Globus pallidus (tissue), 1 donor: Measurements from ENCODE around the gene YAF2.

Source experiments
- DNase-seq: peaks from one replicate; pipeline ENCODE4 v3.0.0-alpha.2; 2015; ENCODE audit warnings: low spot score

Gene YAF2, protein sequence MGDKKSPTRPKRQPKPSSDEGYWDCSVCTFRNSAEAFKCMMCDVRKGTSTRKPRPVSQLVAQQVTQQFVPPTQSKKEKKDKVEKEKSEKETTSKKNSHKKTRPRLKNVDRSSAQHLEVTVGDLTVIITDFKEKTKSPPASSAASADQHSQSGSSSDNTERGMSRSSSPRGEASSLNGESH

DNA sequence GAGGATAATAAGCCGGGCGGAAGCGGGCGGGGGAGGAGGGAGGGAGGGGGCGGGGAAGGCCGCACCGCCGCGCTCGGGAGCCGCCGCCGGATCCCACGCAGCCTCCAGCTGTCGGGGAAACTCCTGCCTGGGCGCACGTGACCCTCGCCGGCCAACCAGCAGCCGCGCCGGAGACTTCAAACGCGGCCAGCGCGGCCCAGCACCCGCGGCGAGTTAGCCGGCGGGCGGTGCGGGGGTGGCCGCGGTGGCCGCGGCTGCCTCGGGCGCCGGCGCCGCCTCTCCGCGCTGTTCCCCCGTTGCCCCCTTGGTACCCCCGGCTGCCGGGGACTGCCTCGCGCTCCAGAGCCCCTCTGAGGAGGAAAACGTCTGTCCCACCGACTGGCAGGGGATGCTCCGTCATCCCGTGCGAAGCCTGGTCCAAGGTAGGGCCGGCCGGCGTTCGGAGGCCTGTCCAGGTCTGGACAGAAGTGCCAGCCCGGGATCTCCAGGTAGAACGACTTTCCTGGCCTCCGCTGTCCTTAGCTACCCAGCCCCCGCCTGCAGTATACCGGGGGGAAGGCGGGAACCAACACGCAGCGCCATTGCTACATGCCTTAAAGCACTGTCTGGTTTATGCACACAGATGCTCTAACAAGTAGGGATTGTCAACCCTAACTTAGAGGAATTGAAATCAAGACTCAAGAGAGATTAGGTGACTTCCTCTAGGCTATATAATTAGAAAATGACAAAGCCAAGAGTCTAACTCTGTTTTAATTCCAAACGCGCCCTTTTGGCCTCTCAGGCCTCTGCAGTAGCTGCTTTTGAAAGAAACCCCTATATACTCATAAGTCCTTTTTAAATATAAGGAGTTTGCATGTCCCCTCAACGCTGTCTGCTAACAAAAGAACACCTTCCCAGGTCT lies at the start of gene YAF2:
Gene YAF2, minus strand, starts transcription at position 9 of the 901 bp plus-strand sequence. CDS start 68 bp downstream, outside the sequence.
- DNase-seq, result peak; percentile 90

DNA sequence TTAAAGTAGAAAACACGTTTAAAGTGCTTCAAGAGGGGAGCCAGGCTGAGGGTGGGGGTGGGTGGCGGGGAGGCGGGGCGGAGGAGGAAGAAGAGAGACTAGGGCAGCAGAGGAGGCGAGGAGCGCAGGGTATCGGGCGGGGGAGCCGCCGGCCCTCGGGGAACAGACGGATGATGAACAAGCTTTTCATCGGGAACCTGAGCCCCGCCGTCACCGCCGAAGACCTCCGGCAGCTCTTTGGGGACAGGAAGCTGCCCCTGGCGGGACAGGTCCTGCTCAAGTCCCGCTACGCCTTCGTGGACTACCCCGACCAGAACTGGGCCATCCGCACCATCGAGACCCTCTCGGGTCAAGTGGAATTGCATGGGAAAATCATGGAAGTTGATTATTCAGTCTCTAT lies 48.7 kb upstream of the YAF2 start:
- DNase-seq, result no peak

DNA sequence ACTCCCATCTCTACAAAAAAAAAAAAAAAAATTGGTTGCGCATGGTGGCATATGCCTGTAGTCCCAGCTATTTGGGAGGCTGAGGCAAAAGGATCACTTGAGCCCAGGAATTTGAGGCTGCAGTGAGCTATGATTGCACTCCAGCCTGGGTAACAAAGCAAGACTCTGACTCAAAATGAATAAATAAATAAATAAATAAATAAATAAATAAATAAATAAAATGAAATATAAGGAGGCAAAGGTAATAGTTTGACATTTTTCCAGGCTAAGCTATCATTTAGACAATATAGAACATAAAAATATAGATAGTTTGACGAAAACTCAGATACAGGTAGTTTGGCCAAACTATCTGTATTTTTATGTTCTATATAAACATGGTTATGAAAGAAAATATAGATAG lies 47.4 kb upstream of the YAF2 start:
- DNase-seq, result no peak

GRCh38 chr12:42284876-42285275 lies 46.8 kb upstream of the YAF2 start:
- DNase-seq, result no peak

- no peak for DNase-seq
Measured at GRCh38 chr12:42284157-42284556, 46.1 kb upstream of the YAF2 start.

DNA sequence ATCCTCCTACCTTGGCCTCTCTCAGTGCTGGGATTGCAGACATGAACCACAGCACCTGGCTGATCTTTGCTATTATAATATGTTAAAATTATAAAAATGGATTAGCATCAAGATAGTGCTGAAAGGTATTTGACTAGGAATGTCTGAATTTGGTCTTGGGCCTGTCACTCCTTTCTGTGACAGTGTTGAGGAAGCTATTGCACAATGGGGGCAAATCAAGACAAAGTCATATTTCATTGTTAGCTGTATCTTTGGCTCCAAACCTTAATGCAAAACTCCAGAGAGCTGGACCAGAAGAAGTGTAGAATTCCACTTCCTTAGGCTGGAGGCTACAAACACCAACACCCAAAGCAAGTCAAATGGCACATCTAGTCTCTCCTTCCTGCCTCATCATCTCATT lies 45.7 kb upstream of the YAF2 start:
- no peak for DNase-seq

GRCh38 chr12:42282294-42282693 lies 44.2 kb upstream of the YAF2 start:
- DNase-seq, result no peak

DNA sequence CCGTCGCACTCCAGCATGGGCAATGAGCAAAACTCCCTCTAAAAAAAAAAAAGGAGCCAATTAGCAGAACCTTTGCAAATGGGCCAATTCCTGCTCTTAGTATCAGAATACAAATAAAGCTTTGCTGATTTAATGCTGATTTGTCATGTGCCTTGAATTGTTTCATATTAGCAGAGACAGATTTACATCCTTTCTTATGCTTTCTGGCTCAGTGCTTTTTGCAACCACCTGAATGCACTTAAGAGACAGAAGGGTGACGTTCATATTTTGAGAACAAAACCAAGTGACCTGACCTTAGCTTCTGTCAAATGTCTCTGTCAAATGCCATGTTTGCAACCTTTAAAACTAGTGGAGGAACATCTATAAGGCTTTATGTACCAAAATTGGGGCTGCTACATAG lies 43.8 kb upstream of the YAF2 start:
- DNase-seq, result no peak

DNA sequence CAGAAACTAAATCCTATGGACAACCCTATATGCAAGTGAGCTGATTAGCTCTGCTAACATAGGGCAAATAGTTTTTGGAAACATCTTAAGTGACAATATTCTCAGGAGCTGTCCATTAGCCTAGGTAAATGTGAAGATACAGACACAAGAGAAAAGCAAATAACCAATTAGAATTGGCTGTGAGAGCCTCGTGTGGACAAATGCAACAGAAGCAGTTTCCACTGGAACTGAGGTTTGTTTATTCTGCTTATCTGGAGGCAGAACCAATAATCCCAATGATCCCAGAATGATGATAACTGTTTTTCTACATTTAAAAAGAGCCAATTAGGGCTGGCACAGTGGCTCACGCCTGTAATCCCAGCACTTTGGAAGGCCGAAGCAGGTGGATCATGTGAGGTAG lies 43.2 kb upstream of the YAF2 start:
- no peak for DNase-seq

- DNase-seq, result no peak
Measured at GRCh38 chr12:42278128-42278510, 40.1 kb upstream of the YAF2 start.

GRCh38 chr12:42277396-42278127 lies 39.5 kb upstream of the YAF2 start:
- no peak for DNase-seq

DNA sequence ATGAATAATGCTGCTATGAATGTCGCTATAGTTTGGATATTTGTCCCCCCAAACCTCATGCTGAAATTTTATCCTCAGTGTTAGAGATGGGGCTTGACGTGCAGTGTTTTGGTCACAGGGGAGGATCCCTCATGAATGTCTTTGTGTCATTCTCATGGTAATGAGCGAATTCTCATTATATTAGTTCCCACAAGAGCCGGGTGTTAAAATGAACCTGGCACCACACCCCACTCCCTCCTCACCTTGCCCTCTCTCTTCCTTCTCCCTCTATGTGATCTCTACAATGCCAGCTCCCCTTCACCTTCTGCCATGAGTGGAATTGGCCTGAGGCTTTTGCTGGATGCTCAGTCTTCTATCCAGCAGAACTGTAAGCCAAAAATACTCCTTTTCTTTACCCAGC lies 37.5 kb upstream of the YAF2 start:
- no peak for DNase-seq

DNA sequence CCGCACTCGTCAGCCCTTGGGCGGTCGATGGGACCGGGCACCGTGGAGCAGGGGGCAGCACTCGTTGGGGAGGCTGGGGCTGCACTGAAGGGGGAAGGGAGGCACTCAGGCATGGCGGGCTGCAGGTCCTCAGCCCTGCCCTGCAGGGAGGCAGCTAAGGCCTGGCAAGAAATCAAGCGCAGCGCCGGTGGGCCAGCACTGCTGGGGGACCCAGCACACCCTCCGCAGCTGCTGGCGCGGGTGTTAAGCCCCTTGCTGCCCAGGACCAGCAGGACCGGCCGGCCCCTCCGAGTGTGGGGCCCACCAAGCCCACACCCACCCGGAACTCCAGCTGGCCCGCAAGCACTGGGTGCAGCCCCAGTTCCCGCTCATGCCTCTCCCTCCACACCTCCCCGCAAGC lies 35.7 kb upstream of the YAF2 start:
- no peak for DNase-seq

DNA sequence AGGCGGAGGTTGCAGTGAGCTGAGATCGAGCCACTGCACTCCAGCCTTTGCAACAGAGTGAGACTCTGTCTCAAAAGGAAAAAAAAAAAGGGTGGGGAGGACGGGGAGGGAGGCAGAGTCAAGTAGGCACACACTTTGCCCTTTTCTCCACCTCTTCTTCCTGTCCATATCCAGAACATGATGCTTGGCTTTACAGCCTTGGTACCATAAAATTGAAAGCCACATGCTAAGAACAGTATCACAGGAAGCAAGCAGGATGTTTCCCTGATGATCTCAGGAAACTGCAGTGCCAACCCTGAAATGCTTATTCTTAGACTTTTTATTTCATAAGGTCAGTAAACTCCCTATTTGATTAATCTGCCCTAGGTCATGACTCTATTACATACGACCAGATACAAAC lies 32.5 kb upstream of the YAF2 start:
- DNase-seq, result no peak

- DNase-seq, result no peak
Measured at GRCh38 chr12:42267413-42268190, 29.6 kb upstream of the YAF2 start.

DNA sequence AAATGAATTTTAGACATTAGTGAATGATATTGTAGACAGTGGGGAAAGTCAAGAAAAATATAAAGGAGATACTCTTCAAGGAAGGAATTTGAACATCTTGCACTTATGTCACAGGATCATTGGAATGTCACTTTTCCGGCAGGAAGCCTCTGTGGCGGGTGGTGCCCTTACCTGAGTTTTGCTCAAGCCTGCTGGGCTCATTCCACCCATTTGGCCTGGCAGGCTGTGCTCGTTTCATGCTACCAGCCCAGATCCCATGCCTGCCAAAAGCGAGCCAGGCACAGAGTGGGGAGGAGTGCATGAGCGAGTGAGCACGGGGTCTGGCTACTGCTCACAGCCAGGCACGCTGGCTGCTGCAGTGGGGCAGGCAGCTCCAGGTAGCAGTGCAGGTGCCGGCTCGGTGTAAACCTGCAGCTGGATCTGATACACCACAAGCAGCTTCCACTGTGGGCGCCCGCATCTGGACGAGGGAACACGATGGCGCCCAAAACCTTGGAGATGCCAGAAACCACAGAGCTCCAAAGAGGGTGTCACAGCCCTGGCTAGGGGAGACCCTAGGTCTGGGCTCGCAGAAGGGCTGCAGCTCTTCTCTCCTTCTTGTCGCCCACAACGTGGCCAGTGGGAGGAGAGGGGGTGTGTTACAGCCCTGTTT lies 28.7 kb upstream of the YAF2 start:
- DNase-seq, result no peak

GRCh38 chr12:42262271-42262670 lies 24.2 kb upstream of the YAF2 start:
- DNase-seq, result no peak

- no peak for DNase-seq
Measured at GRCh38 chr12:42261708-42262107, 23.7 kb upstream of the YAF2 start.

GRCh38 chr12:42260518-42260917 lies 22.5 kb upstream of the YAF2 start:
- no peak for DNase-seq

DNA sequence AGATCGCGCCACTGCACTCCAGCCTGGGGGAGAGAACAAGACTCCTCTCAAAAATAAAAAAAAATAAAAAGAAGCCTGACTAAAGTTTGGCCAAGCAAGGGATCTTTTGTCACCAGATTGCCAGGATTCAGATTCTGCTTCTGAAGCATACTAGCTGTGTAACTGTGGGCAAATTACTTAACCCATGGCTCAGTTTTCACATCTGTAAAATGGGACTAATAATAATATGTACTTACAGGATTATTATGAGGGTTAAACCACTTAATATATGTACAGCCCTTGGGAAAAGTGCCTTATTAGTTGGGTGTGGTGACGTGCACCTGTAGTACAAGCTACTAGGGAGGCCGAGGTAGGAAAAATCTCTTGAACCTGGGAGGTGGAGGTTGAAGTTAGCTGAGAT lies 21.7 kb upstream of the YAF2 start:
- DNase-seq, result no peak

- no peak for DNase-seq
Measured at GRCh38 chr12:42255866-42256261, 17.8 kb upstream of the YAF2 start.
